GM19452 (cell line): ENCODE results near the gene TEX35.
"Not testable (repeated sequence)": the region's sequence is repeated elsewhere in the genome, so short reads cannot be mapped to it uniquely, and the experiment has no call there.

Experiments used
- ATAC-seq: cut with Tn5 transposase; IDR thresholded peaks from one replicate; pipeline ENCODE4 v1.9.1; 2021; ENCODE audit not compliant: unreplicated experiment

Gene TEX35

DNA sequence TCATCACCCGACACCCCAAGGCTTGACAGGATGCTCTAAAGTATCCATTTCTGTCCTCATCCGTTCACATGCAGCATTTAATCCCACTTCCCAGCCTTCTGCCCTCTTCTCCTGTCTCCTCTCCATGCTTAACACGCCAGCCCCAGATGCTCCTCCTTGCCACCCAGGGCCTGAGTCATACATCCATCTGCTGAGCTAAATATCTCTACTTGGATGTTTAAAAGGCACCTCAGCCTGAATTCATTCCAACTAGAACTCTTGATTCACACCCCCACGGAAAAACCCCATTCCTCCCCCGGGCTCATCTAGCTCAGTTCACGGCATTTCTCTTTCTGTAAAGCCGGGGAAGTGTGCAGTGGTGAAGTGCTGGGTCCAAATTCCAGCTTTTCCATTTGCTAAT, 27.7 kb downstream of the TEX35 start:
- no peak for ATAC-seq

- ATAC-seq, result no peak
Measured at GRCh38 chr1:178541379-178541778, 28.5 kb downstream of the TEX35 start.

GRCh38 chr1:178541829-178542553, 29.1 kb downstream of the TEX35 start:
- peak; percentile 44 for ATAC-seq

DNA sequence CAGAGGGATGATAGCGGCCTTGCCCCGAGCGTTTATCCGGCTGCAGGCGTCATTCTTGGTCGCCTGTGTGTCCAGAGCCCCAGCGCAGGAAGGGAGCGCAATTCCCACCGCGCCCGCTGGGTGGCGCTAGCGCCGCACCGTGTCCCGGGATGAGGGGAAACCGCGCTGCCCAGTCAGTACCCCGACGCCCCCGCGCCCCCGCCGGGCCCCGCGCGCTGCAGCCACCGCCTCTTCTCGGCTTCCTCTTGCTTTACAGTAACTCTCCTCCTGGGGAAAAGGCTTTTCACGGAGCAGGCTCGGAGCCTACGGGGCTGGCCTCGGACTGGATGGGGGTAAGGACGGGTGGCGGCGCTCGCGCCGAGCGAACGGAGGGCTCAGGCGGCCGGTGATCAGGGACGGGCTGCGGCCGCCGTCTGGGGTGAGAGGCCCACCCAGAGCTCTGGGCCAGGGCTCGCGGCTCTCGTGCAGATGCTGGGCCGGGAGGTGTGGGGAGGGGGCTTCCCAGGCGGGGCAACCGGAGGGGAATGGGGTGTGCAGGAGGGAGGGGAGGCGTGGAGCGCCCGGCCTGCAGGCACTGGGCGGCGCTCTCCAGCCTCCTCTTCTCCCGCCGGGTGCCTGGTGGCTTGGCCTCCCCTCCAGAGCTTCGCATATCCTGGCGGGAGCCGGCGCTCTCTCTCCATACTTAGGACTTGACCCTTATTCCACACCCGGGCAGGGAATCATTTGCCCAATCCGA, 29.8 kb downstream of the TEX35 start:
- ATAC-seq, result peak; percentile 78

- ATAC-seq, result peak; percentile 38
Measured at GRCh38 chr1:178543290-178543607, 30.3 kb downstream of the TEX35 start.

DNA sequence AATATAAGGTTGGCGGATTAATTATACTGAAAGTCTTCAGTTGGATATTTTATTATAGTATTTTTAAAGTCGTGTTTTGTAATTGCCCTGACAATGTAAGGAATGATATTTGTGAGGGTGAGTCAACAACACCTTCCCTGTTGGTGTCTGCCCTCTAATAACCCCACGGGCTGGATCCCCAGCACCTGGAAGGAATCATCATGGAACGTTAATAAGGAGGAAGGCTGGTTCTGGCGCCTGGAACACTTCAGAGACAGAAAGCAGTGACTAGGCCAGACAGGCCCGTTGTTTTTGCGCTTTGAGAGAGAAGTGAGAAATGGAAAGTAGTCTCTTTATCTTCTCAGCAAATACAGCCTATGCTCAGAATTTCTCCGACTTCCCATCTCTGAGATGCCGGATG, 31.6 kb downstream of the TEX35 start:
- no peak for ATAC-seq

GRCh38 chr1:178548108-178548507, 35.2 kb downstream of the TEX35 start:
- no peak for ATAC-seq

DNA sequence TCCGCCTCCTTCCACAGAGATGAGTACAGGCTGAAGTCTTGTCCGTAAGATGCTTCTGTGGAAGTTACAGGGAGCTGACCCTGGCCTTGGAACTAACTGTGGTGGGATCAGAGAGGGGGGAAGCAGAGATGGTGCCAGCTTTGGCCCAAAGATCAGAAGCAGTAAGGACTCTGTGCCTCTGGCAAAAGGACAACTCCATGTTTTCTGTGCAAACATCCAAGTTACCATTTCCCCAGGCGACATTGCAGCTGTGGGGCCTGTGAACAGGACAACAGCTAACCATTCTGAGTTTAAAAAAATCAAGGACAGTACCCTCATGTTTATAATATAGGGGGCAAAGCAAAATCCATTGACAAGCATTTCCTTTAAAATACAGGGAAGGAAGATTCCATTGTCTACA, 38.4 kb downstream of the TEX35 start:
- no peak for ATAC-seq

GRCh38 chr1:178551940-178552339, 39.0 kb downstream of the TEX35 start:
- no peak for ATAC-seq

GRCh38 chr1:178552856-178553255, 39.9 kb downstream of the TEX35 start:
- ATAC-seq, result no peak

GRCh38 chr1:178554351-178554750, 41.4 kb downstream of the TEX35 start:
- ATAC-seq, result not testable (repeated sequence)

GRCh38 chr1:178555613-178556012, 42.7 kb downstream of the TEX35 start:
- ATAC-seq, result not testable (repeated sequence)

DNA sequence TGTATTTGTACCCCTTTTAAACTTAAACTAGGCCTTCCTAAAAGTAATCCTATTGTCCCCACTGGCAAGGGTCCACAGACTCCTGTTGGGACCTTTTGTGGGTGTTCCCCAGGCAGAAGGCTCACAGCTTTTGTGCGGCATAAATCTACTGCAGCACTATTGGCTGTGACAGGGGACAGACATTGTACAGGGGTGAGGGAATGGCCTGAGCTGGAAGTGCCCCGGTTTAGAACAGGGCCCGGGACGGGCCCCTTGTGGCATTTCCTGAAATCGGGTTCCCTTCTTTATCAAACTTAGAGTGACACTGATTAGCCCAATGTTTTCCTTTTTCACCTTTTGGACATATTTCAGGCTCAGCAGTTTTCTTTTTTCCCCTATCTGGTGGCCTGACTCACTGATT, 45.9 kb downstream of the TEX35 start:
- not testable (repeated sequence) for ATAC-seq

- no peak for ATAC-seq
Measured at GRCh38 chr1:178560871-178561376, 48.0 kb downstream of the TEX35 start.

GRCh38 chr1:178563099-178563820, 50.4 kb downstream of the TEX35 start:
- no peak for ATAC-seq

GRCh38 chr1:178564086-178564782, 51.3 kb downstream of the TEX35 start:
- no peak for ATAC-seq

DNA sequence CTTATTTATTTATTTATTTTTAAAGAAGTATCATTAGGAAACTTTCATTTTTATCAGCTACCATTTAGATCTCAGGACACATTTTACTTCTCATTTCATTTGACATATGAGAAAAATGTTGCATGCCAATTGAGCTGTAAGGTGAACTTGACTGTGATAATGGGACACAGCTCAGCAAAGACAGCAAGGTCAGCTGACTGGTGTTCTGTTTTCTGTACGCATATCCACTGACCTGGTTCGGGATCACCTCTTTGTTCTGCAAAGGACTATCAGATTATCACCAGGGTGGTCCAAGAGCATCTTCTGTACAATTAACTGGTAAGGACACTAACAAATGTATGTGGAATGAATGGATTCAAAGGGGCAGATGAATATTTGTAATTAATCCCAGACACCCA, 51.9 kb downstream of the TEX35 start:
- no peak for ATAC-seq

- ATAC-seq, result no peak
Measured at GRCh38 chr1:178565586-178565985, 52.7 kb downstream of the TEX35 start.

DNA sequence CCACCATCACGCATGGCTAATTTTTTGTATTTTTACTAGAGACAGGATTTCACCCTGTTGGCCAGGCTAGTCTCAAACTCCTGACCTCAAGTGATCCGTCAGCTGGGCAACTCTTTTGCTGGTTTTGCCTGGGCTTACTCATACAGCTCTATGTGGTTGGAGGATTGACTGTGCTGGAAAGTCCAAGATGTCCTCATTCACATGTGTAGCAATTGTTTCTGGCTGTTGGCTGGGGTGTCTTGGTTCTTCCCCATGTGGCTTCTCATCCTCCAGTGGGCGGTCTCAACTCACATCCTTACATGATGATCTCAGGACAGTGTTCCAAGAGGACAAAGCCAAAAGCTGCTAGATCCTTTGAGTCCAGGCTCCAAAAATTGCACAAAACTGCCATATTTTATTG, 53.3 kb downstream of the TEX35 start:
- ATAC-seq, result peak; percentile 80

DNA sequence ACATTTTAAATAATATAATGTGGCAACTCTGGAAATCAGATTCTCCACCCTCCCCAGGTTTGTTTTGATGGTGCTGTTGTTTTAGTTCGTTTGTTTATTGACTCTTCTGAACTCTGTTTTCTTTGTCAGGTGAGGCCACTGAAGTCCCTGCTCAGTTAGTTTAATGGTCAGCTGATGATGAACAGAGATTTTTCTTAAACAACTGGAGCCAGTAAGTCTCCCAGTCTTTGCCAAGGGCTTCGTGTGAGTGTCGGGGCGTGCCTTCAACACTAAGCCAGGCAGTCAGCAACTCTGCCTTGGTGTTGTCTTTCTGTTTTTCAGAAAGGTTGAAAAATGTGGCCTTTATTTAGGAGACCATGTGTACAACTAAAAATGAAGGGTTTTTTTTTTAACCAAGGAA, 58.9 kb downstream of the TEX35 start:
- ATAC-seq, result no peak
